ENCODE measurements around the gene HNRNPC. TPM values are rescaled to one million over a fixed set of nuclear protein-coding genes. Genes with fewer than 3 reads are reported as not detected.

Gene HNRNPC
- total RNA-seq, 1 donor from 2014 or later, result 669 TPM

DNA sequence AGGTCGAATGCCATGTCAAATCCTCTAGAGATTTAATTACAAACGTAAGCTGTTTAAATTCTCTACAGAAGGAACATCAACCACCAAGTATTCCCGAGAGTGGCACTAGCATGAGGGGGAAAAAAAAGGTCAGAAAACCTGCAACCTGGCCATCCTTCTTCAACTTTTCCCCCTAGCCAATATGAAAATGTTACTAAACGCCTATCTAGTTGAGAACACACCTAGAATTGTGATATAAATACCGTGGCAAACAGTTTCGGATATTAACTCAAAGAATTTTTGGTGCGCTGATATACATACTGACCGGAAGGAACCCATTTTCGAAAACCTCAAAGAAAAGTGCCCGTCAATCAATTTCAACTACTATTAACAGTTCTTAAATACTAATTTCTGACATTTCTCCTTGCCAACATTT lies 1.8 kb downstream of the HNRNPC start:
- H3K36me3 Mint-ChIP-seq, result peaks cover 38% of the 10 kb centered on the region
- DNase-seq (ENCODE audit: low spot score in 2 of 2, unreplicated experiment in 2 of 2), result no peak
- H3K4me1 Mint-ChIP-seq, result peaks cover 54% of the 10 kb centered on the region
- H3K4me3 Mint-ChIP-seq, result peak overlapping the region; percentile 100
- peak overlapping the region; percentile 100 for H3K27ac Mint-ChIP-seq
- no peaks in the 10 kb centered on the region for H3K27me3 Mint-ChIP-seq (ENCODE audit: low read depth)
- TF ChIP-seq CTCF (IDR thresholded peaks at IDR 0.05; ENCODE audit: unreplicated experiment), result no peak
- H3K9me3 Mint-ChIP-seq, result no peaks in the 10 kb centered on the region

DNA sequence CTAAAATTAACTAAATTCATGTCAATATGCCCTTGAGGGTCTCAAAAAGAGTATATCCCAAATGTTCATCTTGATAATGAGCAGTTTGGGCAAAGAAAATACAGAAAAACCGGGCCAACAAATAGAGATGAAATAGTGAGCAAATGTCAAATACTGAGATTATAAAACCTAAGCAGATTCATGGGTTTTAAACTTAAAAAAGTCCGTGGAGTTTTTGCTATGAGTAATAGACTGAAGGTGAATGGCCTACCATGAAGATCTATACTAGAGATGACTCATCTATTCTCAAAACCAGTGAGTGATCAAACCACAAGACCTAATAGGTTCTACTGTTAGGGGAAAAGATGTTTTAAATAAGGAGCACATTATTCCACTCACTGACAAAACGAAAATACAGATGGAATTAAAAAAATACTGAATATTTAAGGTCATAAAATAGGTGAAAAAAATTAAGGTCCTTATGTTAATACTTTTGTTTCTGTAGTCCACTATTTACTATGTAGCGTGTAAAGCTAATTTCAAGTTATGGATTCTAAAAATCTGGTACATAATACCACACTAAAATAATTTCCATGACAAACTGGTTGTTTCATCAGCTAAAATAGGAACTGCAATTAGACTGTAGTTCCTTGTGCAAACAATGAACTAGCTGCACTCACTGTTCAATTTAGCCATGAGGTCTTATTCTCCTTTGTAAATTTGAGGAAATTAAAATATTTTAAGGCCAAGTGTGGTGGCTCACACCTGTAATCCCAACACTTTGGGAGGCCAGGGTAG lies 5.0 kb downstream of the HNRNPC start:
- Mint-ChIP-seq H3K4me1 (peaks cover 66% of the 10 kb centered on the region), H3K9me3 (no peaks in the 10 kb centered on the region), H3K27ac (peak overlapping the region; percentile 92), H3K4me3 (peak overlapping the region; percentile 100), H3K27me3 (ENCODE audit: low read depth) (no peaks in the 10 kb centered on the region), H3K36me3 (peaks cover 52% of the 10 kb centered on the region)
- no peak for TF ChIP-seq CTCF (IDR thresholded peaks at IDR 0.05; ENCODE audit: unreplicated experiment)
- no peak for DNase-seq (ENCODE audit: low spot score in 2 of 2, unreplicated experiment in 2 of 2)

DNA sequence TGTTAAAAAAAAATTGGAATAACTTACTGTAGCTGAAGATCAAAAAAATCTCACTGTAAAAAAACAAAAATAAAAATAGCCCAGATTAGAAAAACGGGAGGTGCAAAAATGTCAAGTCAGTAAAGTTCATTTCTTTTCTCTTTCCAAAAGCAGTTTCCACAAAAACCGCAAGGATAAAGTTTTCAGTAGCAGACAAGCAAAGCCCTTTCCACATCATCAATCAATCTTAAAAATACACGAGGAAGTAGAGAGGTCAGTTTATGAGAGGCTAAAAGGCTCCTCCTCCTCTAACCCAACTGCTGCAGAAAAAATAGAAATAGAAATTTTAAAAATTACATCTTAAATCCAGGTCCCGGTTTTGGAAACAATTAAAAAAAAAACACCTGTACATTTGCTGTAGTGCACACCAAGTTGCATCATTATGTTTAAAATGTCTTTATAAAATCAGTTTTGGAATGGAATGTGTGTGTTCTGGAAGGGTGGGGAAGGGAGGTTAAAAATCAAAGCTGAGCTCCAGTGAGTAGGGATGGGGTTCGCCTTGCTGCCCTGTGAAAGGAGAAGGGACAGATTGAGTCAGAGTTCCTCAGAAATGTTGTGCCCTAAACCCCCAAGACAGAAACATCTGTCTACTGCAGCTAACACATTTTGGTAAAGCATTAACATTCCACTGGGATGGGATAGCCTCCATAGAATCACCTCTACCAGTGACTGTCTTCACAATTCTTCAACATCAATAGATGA lies 5.8 kb downstream of the HNRNPC start:
- no peak for TF ChIP-seq CTCF (IDR thresholded peaks at IDR 0.05; ENCODE audit: unreplicated experiment)
- H3K27me3 Mint-ChIP-seq (ENCODE audit: low read depth), result no peaks in the 10 kb centered on the region
- peak overlapping the region; percentile 92 for H3K27ac Mint-ChIP-seq
- H3K4me3 Mint-ChIP-seq, result peak overlapping the region; percentile 36
- H3K4me1 Mint-ChIP-seq, result peaks cover 73% of the 10 kb centered on the region
- peaks cover 58% of the 10 kb centered on the region for H3K36me3 Mint-ChIP-seq
- DNase-seq (ENCODE audit: low spot score in 2 of 2, unreplicated experiment in 2 of 2), result no peak
- H3K9me3 Mint-ChIP-seq, result no peaks in the 10 kb centered on the region

- Mint-ChIP-seq H3K4me1 (peaks cover 74% of the 10 kb centered on the region), H3K27me3 (ENCODE audit: low read depth) (no peaks in the 10 kb centered on the region), H3K9me3 (no peaks in the 10 kb centered on the region), H3K36me3 (peaks cover 54% of the 10 kb centered on the region), H3K4me3 (peak overlapping the region; percentile 8), H3K27ac (peak overlapping the region; percentile 66)
- DNase-seq (ENCODE audit: low spot score in 2 of 2, unreplicated experiment in 2 of 2), result no peak
- TF ChIP-seq CTCF (IDR thresholded peaks at IDR 0.05; ENCODE audit: unreplicated experiment), result no peak
Measured at GRCh38 chr14:21262410-21262809, 6.8 kb downstream of the HNRNPC start.

GRCh38 chr14:21261824-21262223 lies 7.4 kb downstream of the HNRNPC start:
- Mint-ChIP-seq H3K36me3 (peaks cover 56% of the 10 kb centered on the region), H3K4me1 (peaks cover 76% of the 10 kb centered on the region), H3K9me3 (no peaks in the 10 kb centered on the region), H3K4me3 (no peak overlapping the region), H3K27me3 (ENCODE audit: low read depth) (no peaks in the 10 kb centered on the region), H3K27ac (no peak overlapping the region)
- no peak for TF ChIP-seq CTCF (IDR thresholded peaks at IDR 0.05; ENCODE audit: unreplicated experiment)
- no peak for DNase-seq (ENCODE audit: low spot score in 2 of 2, unreplicated experiment in 2 of 2)
